ENCODE measurements around the gene CROCC.
"Not testable (repeated sequence)": the region's sequence is repeated elsewhere in the genome, so short reads cannot be mapped to it uniquely, and the experiment has no call there.

The CROCC gene

GRCh38 chr1:16897653-16898052 is 24.1 kb upstream of the CROCC start:
- not testable (repeated sequence) for DNase-seq (ENCODE audit: low read depth)

GRCh38 chr1:16898298-16898697 is 23.4 kb upstream of the CROCC start:
- DNase-seq (ENCODE audit: low read depth): not testable (repeated sequence)

- DNase-seq (ENCODE audit: low read depth): not testable (repeated sequence)
Measured at GRCh38 chr1:16899020-16899419, 22.7 kb upstream of the CROCC start.

GRCh38 chr1:16900751-16901150 is 21.0 kb upstream of the CROCC start:
- no peak for DNase-seq (ENCODE audit: low read depth)

GRCh38 chr1:16901371-16901770 is 20.4 kb upstream of the CROCC start:
- not testable (repeated sequence) for DNase-seq (ENCODE audit: low read depth)

- DNase-seq (ENCODE audit: low read depth): no peak
Measured at GRCh38 chr1:16903054-16903453, 18.7 kb upstream of the CROCC start.

- DNase-seq (ENCODE audit: low read depth): no peak
Measured at GRCh38 chr1:16903458-16903796, 18.3 kb upstream of the CROCC start.

- peak; percentile 98 for DNase-seq (ENCODE audit: low read depth)
Measured at GRCh38 chr1:16904560-16905109, 17.1 kb upstream of the CROCC start.

GRCh38 chr1:16905110-16905867 is 16.4 kb upstream of the CROCC start:
- DNase-seq (ENCODE audit: low read depth): no peak

GRCh38 chr1:16905868-16906702 is 15.6 kb upstream of the CROCC start:
- no peak for DNase-seq (ENCODE audit: low read depth)

GRCh38 chr1:16906873-16907272 is 14.9 kb upstream of the CROCC start:
- no peak for DNase-seq (ENCODE audit: low read depth)

- DNase-seq (ENCODE audit: low read depth): no peak
Measured at GRCh38 chr1:16907870-16908758, 13.6 kb upstream of the CROCC start.

- not testable (repeated sequence) for DNase-seq (ENCODE audit: low read depth)
Measured at GRCh38 chr1:16911851-16912721, 9.6 kb upstream of the CROCC start.

GRCh38 chr1:16912742-16913141 is 9.0 kb upstream of the CROCC start:
- DNase-seq (ENCODE audit: low read depth): not testable (repeated sequence)

GRCh38 chr1:16913181-16913832 is 8.4 kb upstream of the CROCC start:
- no peak for DNase-seq (ENCODE audit: low read depth)

GRCh38 chr1:16913833-16914662 is 7.7 kb upstream of the CROCC start:
- peak; percentile 89 for DNase-seq (ENCODE audit: low read depth)

- not testable (repeated sequence) for DNase-seq (ENCODE audit: low read depth)
Measured at GRCh38 chr1:16914928-16915626, 6.7 kb upstream of the CROCC start.

GRCh38 chr1:16915627-16915973 is 6.1 kb upstream of the CROCC start:
- DNase-seq (ENCODE audit: low read depth): no peak
